ENCODE data around the gene CDO1. TPM values are rescaled to one million over a fixed set of nuclear protein-coding genes. Genes with fewer than 3 reads are reported as not detected.
A peak's percentile ranks its signal among the peaks of the same experiment; 100 is the strongest.
"Not testable (repeated sequence)": the region's sequence is repeated elsewhere in the genome, so short reads cannot be mapped to it uniquely, and the experiment has no call there.

Gene CDO1
- total RNA-seq, 1 donor = 0.10 TPM

GRCh38 chr5:115842089-115842935 lies 25.9 kb upstream of the CDO1 start:
- Histone ChIP-seq H3K4me3 (ENCODE audit: low read length) (peak overlapping the region; percentile 95), H3K9me3 (ENCODE audit: low read depth, low read length) (no peaks in the 10 kb centered on the region), H3K27me3 (ENCODE audit: insufficient read depth, low read length) (no peaks in the 10 kb centered on the region), H3K4me1 (ENCODE audit: insufficient read depth, low read length) (peaks cover 47% of the 10 kb centered on the region)

- Histone ChIP-seq H3K27me3 (ENCODE audit: insufficient read depth, low read length) (no peaks in the 10 kb centered on the region), H3K9me3 (ENCODE audit: low read depth, low read length) (no peaks in the 10 kb centered on the region), H3K4me3 (ENCODE audit: low read length) (peak within 1 kb of the TSS; percentile 95), H3K4me1 (ENCODE audit: insufficient read depth, low read length) (peaks cover 47% of the 10 kb centered on the region)
These were observed 25.1 kb upstream of the CDO1 start, which contains the start of the genes AP3S1 and ATG12 for GRCh38 chr5:115841382-115842088. AP3S1 (plus strand) TSS chr5:115841935; CDS start chr5:115842038, 103 bp downstream. ATG12 (minus strand) TSS chr5:115841565; CDS start chr5:115841552, 13 bp downstream.

DNA sequence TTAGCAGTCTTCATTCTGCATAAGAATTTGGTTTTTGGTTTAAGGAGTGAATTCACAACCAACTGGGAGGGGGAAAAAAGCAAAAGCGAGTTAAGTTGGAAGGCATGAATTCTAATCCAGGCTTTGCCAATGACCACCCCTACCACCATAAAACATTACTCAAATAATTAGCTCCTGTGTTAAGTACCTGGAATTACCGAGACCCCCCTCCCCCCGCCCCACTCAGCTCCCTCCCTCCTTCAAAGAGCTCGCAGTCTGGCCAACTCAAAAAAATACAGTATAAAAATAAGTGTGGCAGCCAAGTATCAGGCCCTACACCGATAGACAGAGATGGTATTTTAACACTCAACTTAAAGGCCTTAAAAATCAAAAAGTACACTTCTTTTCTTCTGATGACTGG lies 24.4 kb upstream of the CDO1 start:
- Histone ChIP-seq H3K9me3 (ENCODE audit: low read depth, low read length) (no peaks in the 10 kb centered on the region), H3K4me3 (ENCODE audit: low read length) (peak overlapping the region; percentile 95), H3K27me3 (ENCODE audit: insufficient read depth, low read length) (no peaks in the 10 kb centered on the region), H3K4me1 (ENCODE audit: insufficient read depth, low read length) (peaks cover 47% of the 10 kb centered on the region)

DNA sequence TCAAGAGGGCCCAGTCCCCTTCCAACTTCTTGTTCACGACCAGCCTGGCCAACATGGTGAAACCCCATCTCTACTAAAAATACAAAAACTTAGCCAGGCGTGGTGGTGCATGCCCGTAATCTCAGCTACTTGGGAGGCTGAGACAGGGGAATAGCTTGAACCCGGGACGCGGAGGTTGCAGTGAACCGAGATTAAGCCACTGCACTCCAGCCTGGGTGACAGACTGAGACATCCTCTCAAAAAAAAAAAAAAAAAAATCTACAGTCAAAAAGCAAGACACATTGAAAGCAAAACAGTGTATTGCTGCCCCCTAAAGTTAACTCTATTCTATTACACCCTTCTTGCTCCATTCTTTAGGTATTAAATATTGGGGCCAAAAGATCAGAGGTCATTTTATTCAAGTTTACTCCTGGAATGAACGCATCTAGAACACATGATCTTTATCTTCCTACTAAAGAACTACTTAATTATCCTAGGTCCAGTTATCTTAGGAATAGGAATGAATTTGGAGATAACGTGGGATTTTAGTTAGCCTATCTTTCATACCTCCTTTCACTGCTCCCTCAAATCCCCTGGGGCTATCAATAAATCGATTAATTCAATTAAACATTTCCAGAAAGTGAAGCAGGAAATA lies 22.5 kb upstream of the CDO1 start:
- Histone ChIP-seq H3K4me3 (ENCODE audit: low read length) (no peak overlapping the region), H3K27me3 (ENCODE audit: insufficient read depth, low read length) (no peaks in the 10 kb centered on the region), H3K9me3 (ENCODE audit: low read depth, low read length) (no peaks in the 10 kb centered on the region), H3K4me1 (ENCODE audit: insufficient read depth, low read length) (peaks cover 36% of the 10 kb centered on the region)

DNA sequence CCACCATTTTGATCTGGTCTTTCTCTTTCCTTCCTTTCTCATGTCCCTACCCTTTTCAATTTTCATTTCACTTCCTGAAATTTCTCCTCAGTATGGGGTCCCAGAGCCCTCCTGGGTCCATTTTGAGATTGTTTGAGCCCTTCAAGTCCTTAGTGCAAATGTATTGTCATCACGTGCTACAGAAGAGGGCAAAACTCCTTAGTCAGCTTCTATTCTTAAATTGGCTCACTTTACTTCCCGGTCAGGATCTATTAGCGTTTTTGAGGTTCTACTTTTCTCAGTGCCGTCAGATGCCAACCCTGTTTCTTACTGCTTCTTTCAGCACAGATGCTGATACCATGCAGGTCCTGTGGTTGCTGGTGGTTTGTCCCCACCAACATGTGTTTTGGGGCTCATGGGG lies 19.0 kb upstream of the CDO1 start:
- Histone ChIP-seq H3K27me3 (ENCODE audit: insufficient read depth, low read length) (no peaks in the 10 kb centered on the region), H3K4me1 (ENCODE audit: insufficient read depth, low read length) (peaks cover 20% of the 10 kb centered on the region)

GRCh38 chr5:115831163-115831768 lies 14.8 kb upstream of the CDO1 start:
- Histone ChIP-seq H3K9me3 (ENCODE audit: low read depth, low read length) (no peaks in the 10 kb centered on the region), H3K4me1 (ENCODE audit: insufficient read depth, low read length) (no peaks in the 10 kb centered on the region), H3K27me3 (ENCODE audit: insufficient read depth, low read length) (no peaks in the 10 kb centered on the region), H3K4me3 (ENCODE audit: low read length) (no peak overlapping the region)

More for the DNA sequence above, 19.0 kb upstream of the CDO1 start:
- H3K4me3 ChIP-seq (ENCODE audit: low read length) = no peak overlapping the region
- no peaks in the 10 kb centered on the region for H3K9me3 ChIP-seq (ENCODE audit: low read depth, low read length)

GRCh38 chr5:115829913-115830312 lies 13.5 kb upstream of the CDO1 start:
- no peak overlapping the region for H3K4me3 ChIP-seq (ENCODE audit: low read length)
- H3K27me3 ChIP-seq (ENCODE audit: insufficient read depth, low read length) = no peaks in the 10 kb centered on the region
- H3K4me1 ChIP-seq (ENCODE audit: insufficient read depth, low read length) = no peaks in the 10 kb centered on the region
- H3K9me3 ChIP-seq (ENCODE audit: low read depth, low read length) = no peaks in the 10 kb centered on the region

DNA sequence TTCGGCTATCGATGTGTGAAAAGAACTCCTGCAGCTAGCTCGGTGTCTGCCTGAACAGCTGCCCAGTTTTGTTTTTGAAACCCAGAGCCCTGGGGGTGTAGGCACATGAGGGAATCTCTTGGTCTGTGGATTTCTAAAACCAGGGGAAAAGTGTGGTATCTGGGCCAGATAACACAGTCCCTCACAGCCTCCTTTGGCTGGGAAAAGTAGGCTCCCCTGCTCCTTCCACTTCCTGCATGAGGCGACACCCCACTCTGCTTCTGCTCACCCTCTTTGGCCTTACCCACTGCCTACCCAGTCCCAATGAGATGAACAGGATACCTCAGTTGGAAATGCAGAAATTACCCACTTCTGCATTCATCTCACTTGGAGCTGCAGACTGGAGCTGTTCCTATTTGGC lies 9.5 kb upstream of the CDO1 start:
- Histone ChIP-seq H3K27me3 (ENCODE audit: insufficient read depth, low read length) (no peaks in the 10 kb centered on the region), H3K4me1 (ENCODE audit: insufficient read depth, low read length) (no peaks in the 10 kb centered on the region), H3K9me3 (ENCODE audit: low read depth, low read length) (no peaks in the 10 kb centered on the region), H3K4me3 (ENCODE audit: low read length) (no peak overlapping the region)

DNA sequence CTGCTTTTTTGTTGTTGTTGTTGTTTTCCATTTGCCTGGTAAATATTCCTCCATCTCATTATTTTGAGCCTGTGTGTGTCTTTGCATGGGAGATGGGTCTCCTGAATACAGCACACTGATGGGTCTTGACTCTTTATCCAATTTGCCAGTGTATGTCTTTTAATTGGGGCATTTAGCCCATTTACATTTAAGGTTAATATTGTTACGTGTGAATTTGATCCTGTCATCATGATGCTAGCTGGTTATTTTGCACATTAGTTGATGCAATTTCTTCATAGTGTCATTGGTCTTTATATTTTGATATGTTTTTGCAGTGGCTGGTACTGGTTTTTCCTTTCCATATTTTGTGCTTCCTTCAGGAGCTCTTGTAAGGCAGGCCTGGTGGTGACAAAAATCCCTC lies 8.5 kb upstream of the CDO1 start:
- H3K27me3 ChIP-seq (ENCODE audit: insufficient read depth, low read length); H3K4me1 ChIP-seq (ENCODE audit: insufficient read depth, low read length); H3K9me3 ChIP-seq (ENCODE audit: low read depth, low read length); H3K4me3 ChIP-seq (ENCODE audit: low read length): not testable (repeated sequence)

GRCh38 chr5:115820846-115821245 lies 4.4 kb upstream of the CDO1 start:
- H3K4me1 ChIP-seq (ENCODE audit: insufficient read depth, low read length) = peaks cover 11% of the 10 kb centered on the region
- H3K9me3 ChIP-seq (ENCODE audit: low read depth, low read length) = no peaks in the 10 kb centered on the region
- no peak overlapping the region for H3K4me3 ChIP-seq (ENCODE audit: low read length)
- peaks cover 49% of the 10 kb centered on the region for H3K27me3 ChIP-seq (ENCODE audit: insufficient read depth, low read length)

GRCh38 chr5:115818821-115819220 lies 2.4 kb upstream of the CDO1 start:
- H3K4me1 ChIP-seq (ENCODE audit: insufficient read depth, low read length) = peaks cover 16% of the 10 kb centered on the region
- no peak overlapping the region for H3K4me3 ChIP-seq (ENCODE audit: low read length)
- no peaks in the 10 kb centered on the region for H3K9me3 ChIP-seq (ENCODE audit: low read depth, low read length)
- H3K27me3 ChIP-seq (ENCODE audit: insufficient read depth, low read length) = peaks cover 69% of the 10 kb centered on the region

DNA sequence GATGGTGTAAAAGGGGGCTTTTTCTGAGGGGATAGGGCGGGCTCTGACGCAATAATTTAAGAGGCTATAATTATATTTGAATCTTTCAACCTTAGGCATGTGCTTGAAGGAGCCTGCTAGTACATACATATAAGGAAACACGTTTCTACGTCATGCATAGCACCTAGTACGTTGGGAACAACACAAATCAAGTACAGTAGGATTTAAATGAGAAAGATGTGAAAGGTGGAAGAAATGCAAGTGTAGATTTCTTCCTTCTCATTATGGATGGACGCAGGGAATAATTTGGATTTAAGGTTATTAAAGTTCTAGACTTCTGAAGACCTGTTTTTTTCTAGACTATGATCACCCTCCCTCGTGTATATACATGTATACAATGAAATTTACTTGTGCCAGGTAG lies 927 bp upstream of the CDO1 start:
- Histone ChIP-seq H3K4me1 (ENCODE audit: insufficient read depth, low read length) (peaks cover 16% of the 10 kb centered on the region), H3K9me3 (ENCODE audit: low read depth, low read length) (no peaks in the 10 kb centered on the region), H3K4me3 (ENCODE audit: low read length) (no peak overlapping the region), H3K27me3 (ENCODE audit: insufficient read depth, low read length) (peaks cover 80% of the 10 kb centered on the region)

DNA sequence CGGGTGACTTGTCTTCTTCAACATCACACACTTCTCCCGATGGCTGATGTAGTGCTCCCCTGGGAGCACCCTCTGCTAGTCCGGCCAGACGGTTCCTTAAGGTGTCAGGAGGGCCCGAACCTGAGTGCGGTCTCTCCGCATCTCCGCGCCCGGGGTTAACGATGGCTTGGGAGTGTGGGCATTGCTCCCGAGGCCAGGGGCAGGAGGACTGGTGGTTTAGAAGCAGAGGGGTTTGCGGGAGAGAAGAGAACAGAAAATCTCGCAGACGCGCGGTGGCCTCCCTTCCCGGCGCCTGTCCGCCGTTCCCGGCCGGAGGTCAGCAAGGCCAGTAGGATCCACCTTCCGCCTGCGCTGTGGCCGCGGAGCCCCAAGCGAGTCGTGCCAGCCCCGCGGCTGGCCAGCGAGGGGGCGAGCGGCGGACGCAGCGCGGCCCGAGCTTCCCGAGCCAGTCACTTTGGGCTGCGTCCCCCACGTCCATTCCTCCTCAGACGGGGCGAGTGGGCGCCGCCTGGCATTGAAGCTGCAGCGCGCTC lies 700 bp downstream of the CDO1 start:
- no peaks in the 10 kb centered on the region for H3K9me3 ChIP-seq (ENCODE audit: low read depth, low read length)

GRCh38 chr5:115815006-115815692 lies 1.3 kb downstream of the CDO1 start:
- Histone ChIP-seq H3K27me3 (ENCODE audit: insufficient read depth, low read length) (peaks cover 89% of the 10 kb centered on the region), H3K9me3 (ENCODE audit: low read depth, low read length) (no peaks in the 10 kb centered on the region), H3K4me3 (ENCODE audit: low read length) (no peak overlapping the region), H3K4me1 (ENCODE audit: insufficient read depth, low read length) (peaks cover 16% of the 10 kb centered on the region)

More for the DNA sequence above, 700 bp downstream of the CDO1 start:
- Histone ChIP-seq H3K4me1 (ENCODE audit: insufficient read depth, low read length) (peaks cover 16% of the 10 kb centered on the region), H3K4me3 (ENCODE audit: low read length) (no peak overlapping the region), H3K27me3 (ENCODE audit: insufficient read depth, low read length) (peaks cover 95% of the 10 kb centered on the region)

Measured in mononuclear cell (primary cell).